ENCODE results near the gene GRK4. TPM values are rescaled to one million over a fixed set of nuclear protein-coding genes. Genes with fewer than 3 reads are reported as not detected.

GRK4 gene
- total RNA-seq, 2 donors from 2014 or later = 3.8 to 5.5 TPM

GRCh38 chr4:2925931-2926860, 37.2 kb upstream of the GRK4 start:
- H3K9me3 Mint-ChIP-seq = no peaks in the 10 kb centered on the region
- H3K4me3 Mint-ChIP-seq = no peak overlapping the region
- peak overlapping the region; percentile 74 for H3K27ac Mint-ChIP-seq
- peaks cover 23% of the 10 kb centered on the region for H3K4me1 Mint-ChIP-seq (ENCODE audit: low read depth)
- ATAC-seq (replicated peaks in 1 of 2) (no peak), DNase-seq (no peak)
- peaks cover 8 to 18% of the 10 kb centered on the region in 2 donors for H3K36me3 Mint-ChIP-seq (ENCODE audit: insufficient read depth in 2 of 2)
- no peaks in the 10 kb centered on the region for H3K27me3 Mint-ChIP-seq (ENCODE audit: low read depth)

GRCh38 chr4:2927016-2927695, 36.2 kb upstream of the GRK4 start:
- peaks cover 6 to 14% of the 10 kb centered on the region in 2 donors for H3K36me3 Mint-ChIP-seq (ENCODE audit: insufficient read depth in 2 of 2)
- H3K27me3 Mint-ChIP-seq (ENCODE audit: low read depth) = no peaks in the 10 kb centered on the region
- DNase-seq (no peak), ATAC-seq (replicated peaks in 1 of 2) (no peak)
- peaks cover 20% of the 10 kb centered on the region for H3K4me1 Mint-ChIP-seq (ENCODE audit: low read depth)
- H3K9me3 Mint-ChIP-seq = no peaks in the 10 kb centered on the region
- no peak overlapping the region for H3K4me3 Mint-ChIP-seq
- no peak overlapping the region for H3K27ac Mint-ChIP-seq

GRCh38 chr4:2927696-2928075, 35.7 kb upstream of the GRK4 start:
- Mint-ChIP-seq H3K4me3 (no peak overlapping the region), H3K36me3 (ENCODE audit: insufficient read depth in 2 of 2) (peaks cover 5 to 11% of the 10 kb centered on the region in 2 donors), H3K27ac (peak overlapping the region; percentile 15), H3K27me3 (ENCODE audit: low read depth) (no peaks in the 10 kb centered on the region), H3K9me3 (no peaks in the 10 kb centered on the region), H3K4me1 (ENCODE audit: low read depth) (peaks cover 18% of the 10 kb centered on the region)
- DNase-seq (no peak), ATAC-seq (replicated peaks in 1 of 2) (no peak)

- Mint-ChIP-seq H3K27me3 (ENCODE audit: low read depth) (no peaks in the 10 kb centered on the region), H3K4me1 (ENCODE audit: low read depth) (peaks cover 22% of the 10 kb centered on the region), H3K36me3 (ENCODE audit: insufficient read depth in 2 of 2) (peaks cover 6 to 14% of the 10 kb centered on the region in 2 donors), H3K4me3 (no peak overlapping the region), H3K27ac (peak overlapping the region; percentile 15), H3K9me3 (no peaks in the 10 kb centered on the region)
- DNase-seq (no peak), ATAC-seq (replicated peaks in 1 of 2) (no peak)
Measured at GRCh38 chr4:2928242-2929176, 34.9 kb upstream of the GRK4 start.

- H3K27ac Mint-ChIP-seq = no peak overlapping the region
- peaks cover 18% of the 10 kb centered on the region for H3K4me1 Mint-ChIP-seq (ENCODE audit: low read depth)
- H3K27me3 Mint-ChIP-seq (ENCODE audit: low read depth) = no peaks in the 10 kb centered on the region
- peaks cover 5 to 14% of the 10 kb centered on the region in 2 donors for H3K36me3 Mint-ChIP-seq (ENCODE audit: insufficient read depth in 2 of 2)
- DNase-seq (no peak), ATAC-seq (replicated peaks in 1 of 2) (no peak)
- no peaks in the 10 kb centered on the region for H3K9me3 Mint-ChIP-seq
- H3K4me3 Mint-ChIP-seq = no peak overlapping the region
Measured at GRCh38 chr4:2929469-2929868, 33.9 kb upstream of the GRK4 start.

DNA sequence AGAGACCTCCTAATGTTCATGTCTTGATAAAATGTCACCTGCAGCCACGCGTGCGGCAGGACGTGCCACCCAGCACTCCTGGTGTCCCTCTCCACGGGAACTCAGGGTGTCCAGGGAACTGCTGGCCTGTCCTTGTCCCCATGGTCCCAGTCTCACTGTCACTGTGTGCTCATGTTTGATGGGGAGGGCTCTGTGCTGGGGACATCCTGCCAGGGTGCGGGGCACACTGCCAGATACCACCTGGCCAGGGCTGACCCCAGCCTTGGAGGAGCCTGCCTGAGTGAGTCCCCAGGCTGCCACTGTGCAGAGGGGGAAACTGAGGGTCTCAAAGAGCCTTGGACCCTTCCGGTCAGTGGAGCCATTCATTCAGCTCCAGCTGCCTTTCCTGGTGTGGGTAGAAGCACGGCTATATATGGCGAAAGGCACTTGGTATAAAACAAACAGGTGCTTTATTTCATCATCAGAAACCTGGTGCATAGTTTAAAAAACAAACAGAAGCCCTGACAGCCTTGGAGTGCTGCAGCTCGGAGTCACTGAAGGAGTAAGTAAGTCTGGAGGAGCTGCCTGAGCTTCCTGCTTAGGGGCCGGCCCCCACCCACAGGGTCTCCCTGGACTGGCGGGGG, 33.1 kb upstream of the GRK4 start:
- H3K9me3 Mint-ChIP-seq = no peaks in the 10 kb centered on the region
- H3K36me3 Mint-ChIP-seq (ENCODE audit: insufficient read depth in 2 of 2) = peaks cover 5 to 14% of the 10 kb centered on the region in 2 donors
- ATAC-seq (replicated peaks in 1 of 2) (no peak), DNase-seq (no peak)
- H3K27me3 Mint-ChIP-seq (ENCODE audit: low read depth) = no peaks in the 10 kb centered on the region
- peak overlapping the region; percentile 33 for H3K27ac Mint-ChIP-seq
- peaks cover 18% of the 10 kb centered on the region for H3K4me1 Mint-ChIP-seq (ENCODE audit: low read depth)
- peak overlapping the region; percentile 16 to 37 for H3K4me3 Mint-ChIP-seq

GRCh38 chr4:2930758-2931511, 32.4 kb upstream of the GRK4 start:
- H3K36me3 Mint-ChIP-seq (ENCODE audit: insufficient read depth in 2 of 2) = peaks cover 7 to 14% of the 10 kb centered on the region in 2 donors
- no peaks in the 10 kb centered on the region for H3K9me3 Mint-ChIP-seq

GRCh38 chr4:2931512-2932301, 31.7 kb upstream of the GRK4 start:
- Mint-ChIP-seq H3K4me3 (peak overlapping the region; percentile 94 to 96), H3K27me3 (ENCODE audit: low read depth) (no peaks in the 10 kb centered on the region), H3K36me3 (ENCODE audit: insufficient read depth in 2 of 2) (peaks cover 7 to 12% of the 10 kb centered on the region in 2 donors), H3K4me1 (ENCODE audit: low read depth) (peaks cover 30% of the 10 kb centered on the region), H3K27ac (peak overlapping the region; percentile 66), H3K9me3 (no peaks in the 10 kb centered on the region)
- peak in 1 of 2 donors; percentile 8 for ATAC-seq (replicated peaks in 1 of 2)
- DNase-seq = peak; percentile 42 to 57

More at GRCh38 chr4:2930758-2931511, 32.4 kb upstream of the GRK4 start:
- no peaks in the 10 kb centered on the region for H3K27me3 Mint-ChIP-seq (ENCODE audit: low read depth)
- ATAC-seq (replicated peaks in 1 of 2) (no peak), DNase-seq (no peak)
- peaks cover 22% of the 10 kb centered on the region for H3K4me1 Mint-ChIP-seq (ENCODE audit: low read depth)
- peak overlapping the region; percentile 94 to 96 for H3K4me3 Mint-ChIP-seq
- H3K27ac Mint-ChIP-seq = no peak overlapping the region

- Mint-ChIP-seq H3K4me3 (peak overlapping the region; percentile 94 to 96), H3K27me3 (ENCODE audit: low read depth) (no peaks in the 10 kb centered on the region), H3K36me3 (ENCODE audit: insufficient read depth in 2 of 2) (peaks cover 10 to 13% of the 10 kb centered on the region in 2 donors), H3K9me3 (no peaks in the 10 kb centered on the region), H3K4me1 (ENCODE audit: low read depth) (peaks cover 37% of the 10 kb centered on the region), H3K27ac (peak overlapping the region; percentile 98)
- no peak for ATAC-seq (replicated peaks in 1 of 2)
- DNase-seq = no peak
Measured at GRCh38 chr4:2932321-2932950, 30.9 kb upstream of the GRK4 start.

DNA sequence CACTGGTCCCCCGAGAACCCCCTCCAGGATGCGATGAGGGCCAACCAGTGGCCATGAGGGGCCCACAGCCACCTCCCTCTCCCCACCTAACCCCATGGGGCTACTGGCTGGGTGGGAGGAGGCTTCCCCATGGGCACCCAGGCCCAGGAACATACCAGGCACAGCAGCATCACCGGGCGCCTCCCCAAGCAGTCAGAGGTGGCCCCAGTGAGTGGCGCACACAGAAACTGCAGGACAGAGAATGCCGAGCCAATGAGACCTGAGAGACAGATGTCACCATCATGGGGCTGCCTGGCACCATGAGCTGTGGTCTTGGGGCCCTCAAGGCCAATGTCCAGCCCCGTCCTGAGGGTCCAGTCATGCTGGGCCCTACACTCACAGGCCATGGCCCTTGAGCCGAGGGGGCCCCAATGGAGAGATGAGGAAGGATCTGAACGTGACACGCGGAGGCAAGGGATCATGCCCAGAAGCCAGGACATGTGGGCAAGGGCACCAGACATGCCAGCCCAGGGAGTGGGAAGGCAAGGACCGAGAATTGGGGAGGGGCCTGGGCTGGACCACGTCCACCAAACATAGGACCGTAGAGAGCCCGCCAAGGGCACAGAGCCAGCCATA, 30.3 kb upstream of the GRK4 start:
- Mint-ChIP-seq H3K4me3 (peak overlapping the region; percentile 94 to 96), H3K27ac (peak overlapping the region; percentile 98), H3K9me3 (no peaks in the 10 kb centered on the region), H3K36me3 (ENCODE audit: insufficient read depth in 2 of 2) (peaks cover 10 to 18% of the 10 kb centered on the region in 2 donors), H3K4me1 (ENCODE audit: low read depth) (peaks cover 43% of the 10 kb centered on the region), H3K27me3 (ENCODE audit: low read depth) (no peaks in the 10 kb centered on the region)
- ATAC-seq (replicated peaks in 1 of 2) (no peak), DNase-seq (peak in 1 of 2 donors; percentile 41)

Data from activated T-cell treated with anti-CD3 and anti-CD28 coated beads, Interleukin-2, amount 50 U/mL, for 72 hours (primary cell).